Neural crest cell (in vitro differentiated cells): ENCODE data around the gene GCNT2. TPM values are rescaled to one million over a fixed set of nuclear protein-coding genes. Genes with fewer than 3 reads are reported as not detected.
A peak's percentile ranks its signal among the peaks of the same experiment; 100 is the strongest.

ENCODE experiments used
- DNase-seq: peaks from one replicate; pipeline ENCODE4 v3.0.0; 2021; ENCODE audit warnings: low read depth, mixed read lengths, low spot score
- H3K27ac Mint-ChIP-seq: one replicate; pipeline ENCODE4 v1.8.0; 2021; ENCODE audit warnings: mild to moderate bottlenecking, mixed read lengths; ENCODE audit not compliant: unreplicated experiment
- H3K27me3 Mint-ChIP-seq: 2 replicates; pipeline ENCODE4 v1.8.0; 2021; ENCODE audit warnings: low read depth, mild to moderate bottlenecking, mixed read lengths
- H3K36me3 Mint-ChIP-seq: 2 replicates; pipeline ENCODE4 v1.8.0; 2021; ENCODE audit warnings: low read depth, mild to moderate bottlenecking, mixed read lengths
- H3K4me1 Mint-ChIP-seq: 2 replicates; pipeline ENCODE4 v1.8.0; 2021; ENCODE audit warnings: mixed read lengths
- H3K4me3 Mint-ChIP-seq: one replicate; pipeline ENCODE4 v1.8.0; 2021; ENCODE audit warnings: mild to moderate bottlenecking, mixed read lengths
- H3K9me3 Mint-ChIP-seq: 2 replicates; pipeline ENCODE4 v1.8.0; 2021; ENCODE audit warnings: mixed read lengths
- total RNA-seq: library from RNA; stranded (reverse); gene quantifications from 2 replicates; pipeline ENCODE4 v1.2.1, GENCODE V29; 2021
- TF ChIP-seq, protein P1 (sequence below): fragments of 200-600 bp; sonication (generic); conservative IDR thresholded peaks from 2 replicates; pipeline ENCODE4 v1.5.0; 2021; ENCODE audit warnings: antibody characterized with exemption, mild to moderate bottlenecking

Gene GCNT2
- total RNA-seq, 1 donor from 2014 or later, result 6.4 TPM

DNA sequence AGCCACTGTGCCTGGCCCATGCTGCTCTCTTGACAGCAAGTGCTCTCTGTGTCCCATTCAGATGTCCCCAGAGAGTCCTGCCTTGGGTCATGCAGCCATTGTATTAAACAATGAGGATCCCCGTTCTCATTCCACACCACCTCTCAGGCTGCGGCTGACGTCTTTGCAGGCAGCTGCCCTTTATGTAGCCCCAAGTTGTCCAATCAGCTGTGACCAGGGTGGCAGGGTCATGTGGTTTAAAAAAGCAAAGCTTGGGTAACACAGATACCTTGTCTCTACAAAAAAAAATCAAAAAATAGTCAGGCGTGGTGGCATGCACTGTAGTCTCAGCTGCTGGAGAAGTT is 13.2 kb downstream of the GCNT2 start:
- H3K27me3 Mint-ChIP-seq, result peaks cover 3% of the 10 kb centered on the region

DNA sequence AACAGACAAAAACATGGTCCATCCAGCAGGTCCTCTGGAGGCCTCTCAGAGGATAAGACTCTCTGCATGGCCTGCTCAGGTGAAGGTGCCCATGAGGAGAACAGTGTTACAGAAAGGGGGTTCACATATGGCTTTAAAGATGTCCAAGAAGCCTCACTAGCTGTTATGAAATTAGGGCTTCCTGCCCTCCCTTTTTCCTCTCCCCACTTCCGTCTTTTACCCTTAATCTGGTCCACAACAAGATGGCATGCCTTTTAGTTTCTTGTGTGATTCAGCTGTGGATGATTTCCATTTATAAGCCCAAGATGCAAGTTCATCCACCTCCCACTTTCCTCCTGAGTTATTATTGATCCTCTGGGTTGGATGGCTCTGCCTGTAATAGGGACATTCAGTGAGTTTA is 14.0 kb downstream of the GCNT2 start:
- Mint-ChIP-seq H3K4me3 (no peak overlapping the region), H3K9me3 (no peaks in the 10 kb centered on the region), H3K27me3 (peaks cover 3% of the 10 kb centered on the region), H3K27ac (no peak overlapping the region), H3K36me3 (no peaks in the 10 kb centered on the region), H3K4me1 (no peaks in the 10 kb centered on the region)
- no peak for DNase-seq
- TF ChIP-seq, protein P1, sequence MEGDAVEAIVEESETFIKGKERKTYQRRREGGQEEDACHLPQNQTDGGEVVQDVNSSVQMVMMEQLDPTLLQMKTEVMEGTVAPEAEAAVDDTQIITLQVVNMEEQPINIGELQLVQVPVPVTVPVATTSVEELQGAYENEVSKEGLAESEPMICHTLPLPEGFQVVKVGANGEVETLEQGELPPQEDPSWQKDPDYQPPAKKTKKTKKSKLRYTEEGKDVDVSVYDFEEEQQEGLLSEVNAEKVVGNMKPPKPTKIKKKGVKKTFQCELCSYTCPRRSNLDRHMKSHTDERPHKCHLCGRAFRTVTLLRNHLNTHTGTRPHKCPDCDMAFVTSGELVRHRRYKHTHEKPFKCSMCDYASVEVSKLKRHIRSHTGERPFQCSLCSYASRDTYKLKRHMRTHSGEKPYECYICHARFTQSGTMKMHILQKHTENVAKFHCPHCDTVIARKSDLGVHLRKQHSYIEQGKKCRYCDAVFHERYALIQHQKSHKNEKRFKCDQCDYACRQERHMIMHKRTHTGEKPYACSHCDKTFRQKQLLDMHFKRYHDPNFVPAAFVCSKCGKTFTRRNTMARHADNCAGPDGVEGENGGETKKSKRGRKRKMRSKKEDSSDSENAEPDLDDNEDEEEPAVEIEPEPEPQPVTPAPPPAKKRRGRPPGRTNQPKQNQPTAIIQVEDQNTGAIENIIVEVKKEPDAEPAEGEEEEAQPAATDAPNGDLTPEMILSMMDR, result no peak

More for the DNA sequence above, 13.2 kb downstream of the GCNT2 start:
- Mint-ChIP-seq H3K9me3 (no peaks in the 10 kb centered on the region), H3K4me1 (no peaks in the 10 kb centered on the region), H3K27ac (peak overlapping the region; percentile 67), H3K36me3 (no peaks in the 10 kb centered on the region), H3K4me3 (no peak overlapping the region)
- no peak for DNase-seq
- TF ChIP-seq, protein P1, result no peak

DNA sequence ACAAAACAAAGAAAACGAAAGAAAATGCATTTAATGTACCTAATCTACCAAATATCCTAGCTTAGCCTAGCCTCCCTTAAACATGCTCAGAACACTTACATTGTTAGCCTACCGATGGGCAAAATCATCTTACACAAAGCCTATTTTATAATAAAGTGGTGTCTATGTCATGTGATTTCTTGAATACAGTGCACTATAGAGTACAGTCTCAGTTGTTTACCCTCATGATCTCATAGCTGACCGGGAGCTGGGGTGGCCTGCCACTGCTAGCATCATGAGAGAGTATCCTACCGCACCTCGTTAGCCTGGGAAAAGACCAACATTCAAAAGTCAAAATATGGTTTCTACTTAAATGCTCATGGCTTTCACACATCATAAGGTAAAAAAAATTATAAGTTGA is 16.6 kb downstream of the GCNT2 start:
- H3K36me3 Mint-ChIP-seq, result no peaks in the 10 kb centered on the region
- peaks cover 5% of the 10 kb centered on the region for H3K27me3 Mint-ChIP-seq
- TF ChIP-seq, protein P1, result no peak

DNA sequence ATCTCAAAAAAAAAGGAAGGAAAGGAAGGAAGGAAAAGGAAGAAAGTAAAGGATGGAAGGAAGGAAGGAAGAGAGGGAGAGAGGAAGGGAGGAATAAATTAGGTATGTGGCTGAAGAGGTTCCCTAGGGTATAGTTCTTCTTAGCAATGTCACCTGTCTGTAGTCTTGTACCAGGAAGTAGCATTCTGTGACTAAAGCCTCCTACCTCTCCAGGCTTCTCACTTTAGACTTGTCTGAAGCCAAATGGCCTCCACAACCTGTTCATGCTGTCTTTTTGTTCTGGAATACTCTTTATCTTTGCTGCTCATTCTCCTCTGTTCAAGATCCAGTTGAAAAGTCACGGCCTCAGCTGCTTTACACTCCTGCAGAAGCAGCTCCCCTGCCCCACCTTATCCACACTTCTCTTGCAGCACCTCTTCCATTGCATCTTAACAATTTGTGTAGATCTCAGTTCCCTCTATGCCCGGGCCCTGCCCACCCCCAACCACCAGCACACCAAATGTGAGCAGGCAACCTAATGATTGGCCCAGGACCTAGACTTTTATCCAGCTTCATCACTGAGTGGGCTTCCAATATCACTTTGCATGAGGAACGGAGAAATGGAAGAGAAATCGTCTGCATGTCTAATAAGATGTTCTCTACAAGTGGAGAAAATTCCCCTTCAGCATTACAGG is 19.1 kb downstream of the GCNT2 start:
- H3K4me3 Mint-ChIP-seq, result no peak overlapping the region
- TF ChIP-seq, protein P1, result no peak
- DNase-seq, result no peak
- no peaks in the 10 kb centered on the region for H3K36me3 Mint-ChIP-seq
- no peaks in the 10 kb centered on the region for H3K4me1 Mint-ChIP-seq
- H3K9me3 Mint-ChIP-seq, result peaks cover 2% of the 10 kb centered on the region
- peaks cover 5% of the 10 kb centered on the region for H3K27me3 Mint-ChIP-seq
- no peak overlapping the region for H3K27ac Mint-ChIP-seq

More for the DNA sequence above, 16.6 kb downstream of the GCNT2 start:
- no peak for DNase-seq
- no peak overlapping the region for H3K27ac Mint-ChIP-seq
- no peaks in the 10 kb centered on the region for H3K4me1 Mint-ChIP-seq
- H3K9me3 Mint-ChIP-seq, result peaks cover 2% of the 10 kb centered on the region
- H3K4me3 Mint-ChIP-seq, result no peak overlapping the region

DNA sequence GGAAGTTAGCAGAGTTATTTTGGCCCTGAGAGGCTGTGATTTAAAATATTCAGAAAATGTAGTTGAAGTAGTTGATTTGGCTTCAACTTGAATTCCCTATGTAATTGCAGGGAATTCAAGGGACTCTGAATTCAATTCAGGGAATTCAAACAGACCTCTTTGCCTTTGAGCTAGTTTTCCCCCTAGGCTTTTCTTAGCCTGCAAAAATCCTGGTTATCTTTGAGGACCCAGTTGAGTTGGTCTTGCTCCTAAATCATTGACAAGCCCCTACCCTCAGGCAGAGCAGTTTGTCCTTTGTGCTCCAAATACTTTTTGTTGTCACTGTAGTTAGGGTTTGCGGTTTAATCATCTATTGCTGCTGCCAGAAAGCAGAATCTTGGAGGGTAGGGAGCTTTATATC is 20.4 kb downstream of the GCNT2 start:
- Mint-ChIP-seq H3K27ac (no peak overlapping the region), H3K36me3 (no peaks in the 10 kb centered on the region), H3K9me3 (peaks cover 2% of the 10 kb centered on the region), H3K27me3 (peaks cover 5% of the 10 kb centered on the region), H3K4me1 (no peaks in the 10 kb centered on the region), H3K4me3 (no peak overlapping the region)
- DNase-seq, result no peak
- TF ChIP-seq, protein P1, result no peak
